ENCODE measurements around the gene TEX261. TPM values are rescaled to one million over a fixed set of nuclear protein-coding genes. Genes with fewer than 3 reads are reported as not detected.

The TEX261 gene
- total and polyA plus RNA-seq, 2 donors (not counting 3 experiments of a cell fraction or from before 2014, with no cell fraction given): 71.2 to 98.1 TPM

GRCh38 chr2:70981421-70981820 lies 13.3 kb downstream of the TEX261 start:
- dilution Hi-C loops (cut with MboI; ENCODE audit: extremely low pct_ligation_motif_present, low sequenced_read_pairs): no loop called here
- Histone ChIP-seq H3K79me2 (ENCODE audit: control insufficient read depth, insufficient read depth, low read length) (no peaks in the 10 kb centered on the region), H3K4me3 (replicated peaks in 1 of 3; ENCODE audit: insufficient read depth in 1 of 3, low read depth in 1 of 3, low read length in 3 of 3) (no peak overlapping the region), H3K36me3 (ENCODE audit: control insufficient read depth in 2 of 2, extremely low read depth in 1 of 2, insufficient read depth in 2 of 2, low read length in 2 of 2) (no peaks in the 10 kb centered on the region), H3K27me3 (ENCODE audit: control insufficient read depth in 2 of 2, insufficient read depth in 2 of 2, low read length in 2 of 2) (no peaks in the 10 kb centered on the region), H4K20me1 (replicated peaks; ENCODE audit: control insufficient read depth, extremely low read depth, insufficient read depth, low read length) (no peaks in the 10 kb centered on the region), H3K4me2 (ENCODE audit: insufficient read depth, low read length) (no peak overlapping the region), H3K9me1 (replicated peaks; ENCODE audit: control insufficient read depth, extremely low read depth, insufficient read depth, low read length) (no peaks in the 10 kb centered on the region), H3K9me3 (replicated peaks; ENCODE audit: control insufficient read depth, insufficient read depth, low read length) (no peaks in the 10 kb centered on the region), H3K9ac (replicated peaks; ENCODE audit: extremely low read depth, insufficient read depth, low read length) (no peak overlapping the region), H3K4me1 (ENCODE audit: control insufficient read depth, extremely low read depth, insufficient read depth, low read length) (peaks cover 11% of the 10 kb centered on the region), H2AFZ (ENCODE audit: low read depth, low read length) (no peak overlapping the region), H3K27ac (ENCODE audit: insufficient read depth, low read depth, low read length) (no peak overlapping the region)
- FAIRE-seq (no peak), DNase-seq (ENCODE audit: low read depth, low spot score) (no peak)
- TF ChIP-seq, protein P1, sequence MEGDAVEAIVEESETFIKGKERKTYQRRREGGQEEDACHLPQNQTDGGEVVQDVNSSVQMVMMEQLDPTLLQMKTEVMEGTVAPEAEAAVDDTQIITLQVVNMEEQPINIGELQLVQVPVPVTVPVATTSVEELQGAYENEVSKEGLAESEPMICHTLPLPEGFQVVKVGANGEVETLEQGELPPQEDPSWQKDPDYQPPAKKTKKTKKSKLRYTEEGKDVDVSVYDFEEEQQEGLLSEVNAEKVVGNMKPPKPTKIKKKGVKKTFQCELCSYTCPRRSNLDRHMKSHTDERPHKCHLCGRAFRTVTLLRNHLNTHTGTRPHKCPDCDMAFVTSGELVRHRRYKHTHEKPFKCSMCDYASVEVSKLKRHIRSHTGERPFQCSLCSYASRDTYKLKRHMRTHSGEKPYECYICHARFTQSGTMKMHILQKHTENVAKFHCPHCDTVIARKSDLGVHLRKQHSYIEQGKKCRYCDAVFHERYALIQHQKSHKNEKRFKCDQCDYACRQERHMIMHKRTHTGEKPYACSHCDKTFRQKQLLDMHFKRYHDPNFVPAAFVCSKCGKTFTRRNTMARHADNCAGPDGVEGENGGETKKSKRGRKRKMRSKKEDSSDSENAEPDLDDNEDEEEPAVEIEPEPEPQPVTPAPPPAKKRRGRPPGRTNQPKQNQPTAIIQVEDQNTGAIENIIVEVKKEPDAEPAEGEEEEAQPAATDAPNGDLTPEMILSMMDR (IDR thresholded peaks at IDR 0.05; ENCODE audit: extremely low read depth in 1 of 2, insufficient read depth in 1 of 2, low read depth in 1 of 2, low read length in 2 of 2): no peak
- TF ChIP-seq MYC (IDR thresholded peaks at IDR 0.05; ENCODE audit: low read depth, low read length) (no peak), FOS (IDR thresholded peaks at IDR 0.05; ENCODE audit: borderline replicate concordance, insufficient read depth, low read length) (no peak), POLR2A (IDR thresholded peaks at IDR 0.05; ENCODE audit: low read depth, low read length) (no peak), POLR2AphosphoS5 (IDR thresholded peaks at IDR 0.05; ENCODE audit: insufficient read depth, low read depth, low read length) (no peak), EZH2 (IDR thresholded peaks at IDR 0.05; ENCODE audit: borderline replicate concordance, low read depth, low read length, severe bottlenecking) (no peak), JUN (IDR thresholded peaks at IDR 0.05; ENCODE audit: borderline replicate concordance, insufficient read depth, insufficient read length, low read depth) (no peak), GATA2 (IDR thresholded peaks at IDR 0.05; ENCODE audit: insufficient read depth, insufficient read length, low read depth, low read length) (no peak), MAX (IDR thresholded peaks at IDR 0.05; ENCODE audit: insufficient read depth, insufficient read length) (no peak)
- BruUV-seq (replicated peaks): no TSS peak
- intact Hi-C loops (cut with micrococcal nuclease): no loop called here
- ChIA-PET POLR2A (no interaction called here), CTCF (interaction anchor here (0.7 to 3.1 kb wide), 3 partner anchors 17 to 33 kb away, joined by 3 to 11 read pairs (median 4); no protein-coding TSS in a partner anchor)

Data from endothelial cell of umbilical vein (primary cell).